GM21529 (cell line): ENCODE data around the gene SPTBN2.
"Not testable (repeated sequence)": the region's sequence is repeated elsewhere in the genome, so short reads cannot be mapped to it uniquely, and the experiment has no call there.

ENCODE experiments used
- ATAC-seq: cut with Tn5 transposase; IDR thresholded peaks from one replicate; pipeline ENCODE4 v1.9.1; 2021; ENCODE audit not compliant: unreplicated experiment

Gene SPTBN2

GRCh38 chr11:66725114-66725513 is 3.9 kb downstream of the SPTBN2 start:
- no peak for ATAC-seq

GRCh38 chr11:66724167-66724566 is 4.8 kb downstream of the SPTBN2 start:
- ATAC-seq, result not testable (repeated sequence)

- ATAC-seq, result no peak
Observed at GRCh38 chr11:66723693-66724092, 5.3 kb downstream of the SPTBN2 start.

GRCh38 chr11:66722745-66723651 is 6.0 kb downstream of the SPTBN2 start:
- ATAC-seq, result no peak

GRCh38 chr11:66721939-66722338 is 7.1 kb downstream of the SPTBN2 start:
- ATAC-seq, result no peak

GRCh38 chr11:66720899-66721470 is 8.0 kb downstream of the SPTBN2 start:
- ATAC-seq, result no peak

- ATAC-seq, result no peak
Observed at GRCh38 chr11:66720223-66720898, 8.7 kb downstream of the SPTBN2 start.

- no peak for ATAC-seq
Observed at GRCh38 chr11:66719111-66719872, 9.7 kb downstream of the SPTBN2 start.

- ATAC-seq, result no peak
Observed at GRCh38 chr11:66718320-66718971, 10.6 kb downstream of the SPTBN2 start.

GRCh38 chr11:66717925-66718319 is 11.1 kb downstream of the SPTBN2 start:
- no peak for ATAC-seq

- ATAC-seq, result no peak
Observed at GRCh38 chr11:66716996-66717395, 12.0 kb downstream of the SPTBN2 start.

- no peak for ATAC-seq
Observed at GRCh38 chr11:66715346-66716085, 13.5 kb downstream of the SPTBN2 start.

- no peak for ATAC-seq
Observed at GRCh38 chr11:66713746-66714480, 15.1 kb downstream of the SPTBN2 start.

GRCh38 chr11:66710384-66710930 is 18.6 kb downstream of the SPTBN2 start:
- no peak for ATAC-seq

- no peak for ATAC-seq
Observed at GRCh38 chr11:66708701-66709100, 20.3 kb downstream of the SPTBN2 start.

GRCh38 chr11:66708094-66708493 is 20.9 kb downstream of the SPTBN2 start:
- no peak for ATAC-seq

- no peak for ATAC-seq
Observed at GRCh38 chr11:66707486-66707885, 21.5 kb downstream of the SPTBN2 start.

- ATAC-seq, result no peak
Observed at GRCh38 chr11:66706989-66707388, 22.0 kb downstream of the SPTBN2 start.
